ENCODE measurements around the gene LUZP2.

- TF ChIP-seq, protein P1, sequence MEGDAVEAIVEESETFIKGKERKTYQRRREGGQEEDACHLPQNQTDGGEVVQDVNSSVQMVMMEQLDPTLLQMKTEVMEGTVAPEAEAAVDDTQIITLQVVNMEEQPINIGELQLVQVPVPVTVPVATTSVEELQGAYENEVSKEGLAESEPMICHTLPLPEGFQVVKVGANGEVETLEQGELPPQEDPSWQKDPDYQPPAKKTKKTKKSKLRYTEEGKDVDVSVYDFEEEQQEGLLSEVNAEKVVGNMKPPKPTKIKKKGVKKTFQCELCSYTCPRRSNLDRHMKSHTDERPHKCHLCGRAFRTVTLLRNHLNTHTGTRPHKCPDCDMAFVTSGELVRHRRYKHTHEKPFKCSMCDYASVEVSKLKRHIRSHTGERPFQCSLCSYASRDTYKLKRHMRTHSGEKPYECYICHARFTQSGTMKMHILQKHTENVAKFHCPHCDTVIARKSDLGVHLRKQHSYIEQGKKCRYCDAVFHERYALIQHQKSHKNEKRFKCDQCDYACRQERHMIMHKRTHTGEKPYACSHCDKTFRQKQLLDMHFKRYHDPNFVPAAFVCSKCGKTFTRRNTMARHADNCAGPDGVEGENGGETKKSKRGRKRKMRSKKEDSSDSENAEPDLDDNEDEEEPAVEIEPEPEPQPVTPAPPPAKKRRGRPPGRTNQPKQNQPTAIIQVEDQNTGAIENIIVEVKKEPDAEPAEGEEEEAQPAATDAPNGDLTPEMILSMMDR (IDR thresholded peaks at IDR 0.05; ENCODE audit: low read depth, low read length, poor library complexity, severe bottlenecking), result no peak
- no peak for TF ChIP-seq EZH2phosphoT487 (IDR thresholded peaks at IDR 0.05; ENCODE audit: borderline replicate concordance, low read length)
Measured at GRCh38 chr11:24872186-24872585, 375.3 kb downstream of the LUZP2 start.

Measured in DOHH2 (cell line).